BE2C (cell line): ENCODE data around the gene D2HGDH.
A peak's percentile ranks its signal among the peaks of the same experiment; 100 is the strongest.
"Not testable (repeated sequence)": the region's sequence is repeated elsewhere in the genome, so short reads cannot be mapped to it uniquely, and the experiment has no call there.

Source experiments
- DNase-seq: peaks from one replicate; pipeline ENCODE4 v3.0.0-alpha.2; 2020
- H3K27me3 ChIP-seq: fragments of 250-450 bp; sonication (Bioruptor Pico); 2 replicates; pipeline ENCODE4 v1.5.1; 2020; ENCODE audit warnings: mild to moderate bottlenecking
- H3K36me3 ChIP-seq: fragments of 250-450 bp; sonication (Bioruptor Pico); 2 replicates; pipeline ENCODE4 v1.5.1; 2020; ENCODE audit warnings: mild to moderate bottlenecking
- H3K4me1 ChIP-seq: fragments of 250-450 bp; sonication (Bioruptor Pico); 2 replicates; pipeline ENCODE4 v1.5.1; 2020
- H3K4me3 ChIP-seq: 2 replicates; pipeline ENCODE4 v1.5.1; 2011; ENCODE audit warnings: low read depth, low read length
- H3K9me3 ChIP-seq: fragments of 250-450 bp; sonication (Bioruptor Pico); 2 replicates; pipeline ENCODE4 v1.5.1; 2020
- CTCF ChIP-seq: IDR thresholded peaks from 2 replicates; pipeline ENCODE4 v1.5.1; 2012; ENCODE audit warnings: mild to moderate bottlenecking, low read depth, low read length

Gene D2HGDH

GRCh38 chr2:241788135-241788534 is 53.7 kb downstream of the D2HGDH start:
- DNase-seq, result no peak
- no peak for TF ChIP-seq CTCF
- Histone ChIP-seq H3K4me3 (no peak overlapping the region), H3K36me3 (no peaks in the 10 kb centered on the region), H3K9me3 (peaks cover 3% of the 10 kb centered on the region; the same call in 1 of the 2 replicates), H3K4me1 (no peaks in the 10 kb centered on the region), H3K27me3 (no peaks in the 10 kb centered on the region)

GRCh38 chr2:241788572-241788971 is 54.1 kb downstream of the D2HGDH start:
- Histone ChIP-seq H3K9me3 (peaks cover 3% of the 10 kb centered on the region; the same call in 1 of the 2 replicates), H3K27me3 (no peaks in the 10 kb centered on the region), H3K4me3 (no peak overlapping the region), H3K4me1 (no peaks in the 10 kb centered on the region), H3K36me3 (no peaks in the 10 kb centered on the region)
- TF ChIP-seq CTCF, result no peak
- no peak for DNase-seq

GRCh38 chr2:241791385-241791784 is 57.0 kb downstream of the D2HGDH start:
- not testable (repeated sequence) for H3K27me3 ChIP-seq, H3K9me3 ChIP-seq, H3K4me1 ChIP-seq, DNase-seq, H3K36me3 ChIP-seq, H3K4me3 ChIP-seq

- Histone ChIP-seq H3K36me3 (no peaks in the 10 kb centered on the region), H3K9me3 (peaks cover 3% of the 10 kb centered on the region; the same call in 1 of the 2 replicates), H3K27me3 (no peaks in the 10 kb centered on the region), H3K4me1 (no peaks in the 10 kb centered on the region; the same call in 1 of the 2 replicates), H3K4me3 (no peak overlapping the region)
- TF ChIP-seq CTCF, result no peak
- DNase-seq, result no peak
Observed at GRCh38 chr2:241793385-241793784, 59.0 kb downstream of the D2HGDH start.

- Histone ChIP-seq H3K4me3 (no peak overlapping the region), H3K27me3 (no peaks in the 10 kb centered on the region), H3K4me1 (no peaks in the 10 kb centered on the region; the same call in 1 of the 2 replicates), H3K9me3 (peaks cover 2% of the 10 kb centered on the region; the same call in 1 of the 2 replicates), H3K36me3 (no peaks in the 10 kb centered on the region)
- no peak for TF ChIP-seq CTCF
- DNase-seq, result no peak
Observed at GRCh38 chr2:241794250-241794823, 59.9 kb downstream of the D2HGDH start.

- DNase-seq, result peak; percentile 5
- H3K27me3 ChIP-seq, result no peaks in the 10 kb centered on the region
- H3K4me3 ChIP-seq, result no peak overlapping the region
- no peaks in the 10 kb centered on the region; the same call in 1 of the 2 replicates for H3K9me3 ChIP-seq
- TF ChIP-seq CTCF, result no peak
- H3K4me1 ChIP-seq, result no peaks in the 10 kb centered on the region; the same call in 1 of the 2 replicates
- no peaks in the 10 kb centered on the region for H3K36me3 ChIP-seq
Observed at GRCh38 chr2:241795021-241795999, 60.9 kb downstream of the D2HGDH start.
